Measurements from ENCODE around the gene SUGT1.

Gene SUGT1

DNA sequence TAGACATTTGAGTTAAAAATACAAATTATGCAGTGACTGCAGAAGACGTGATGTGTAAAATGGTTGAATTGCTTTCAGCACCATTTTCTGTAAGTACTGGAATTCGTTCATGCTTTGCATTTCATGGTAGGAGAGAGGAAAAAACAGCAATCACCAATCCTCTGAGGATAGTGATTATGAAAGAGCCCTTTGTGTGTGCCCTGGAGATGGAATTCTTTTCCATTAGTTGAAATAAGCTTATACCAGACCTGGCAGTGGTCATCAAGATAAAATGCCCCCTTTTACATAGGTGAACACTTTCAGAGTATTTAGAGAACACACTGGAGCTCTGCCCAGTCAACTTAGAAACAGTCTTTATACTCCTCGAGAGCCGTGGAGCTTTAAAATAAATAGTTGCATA is 85.3 kb downstream of the SUGT1 start:
- DNase-seq (ENCODE audit: low read depth, low spot score): no peak

DNA sequence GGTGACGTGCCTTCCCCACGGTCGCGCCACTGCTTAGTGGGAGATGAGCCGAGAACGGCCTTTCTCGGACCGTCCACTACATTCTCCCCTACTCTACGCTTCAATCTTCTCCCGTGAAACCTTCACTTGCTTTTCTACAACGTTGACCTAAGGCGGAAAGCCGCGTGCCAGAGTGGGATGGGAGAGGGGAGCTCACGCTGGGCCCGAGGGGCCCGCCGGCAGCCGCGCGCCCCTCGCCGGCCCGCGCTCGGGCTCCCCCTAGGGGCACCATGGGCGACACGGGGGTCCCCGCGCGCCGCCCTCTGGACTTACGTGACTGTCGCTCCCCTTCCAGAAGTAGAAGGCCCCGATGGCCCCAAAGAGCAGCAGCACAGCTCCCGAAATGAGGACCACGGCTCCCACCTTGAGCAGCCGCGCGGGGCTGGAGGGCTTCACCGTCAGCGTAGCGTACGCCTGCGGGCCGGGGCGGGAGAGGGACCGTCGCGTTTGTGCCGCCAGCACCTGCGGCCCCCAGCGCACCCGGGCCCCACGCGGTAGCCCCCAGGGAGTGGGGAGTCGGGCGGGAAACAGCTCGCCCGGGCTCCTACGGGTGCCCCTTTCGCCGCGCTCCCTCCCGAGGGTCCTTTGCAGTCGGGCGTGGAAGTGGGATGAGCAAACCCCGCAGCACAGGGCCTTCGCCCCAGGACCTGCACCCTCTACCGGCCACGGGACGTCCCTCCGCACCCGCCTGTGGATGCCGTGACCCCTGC is 86.3 kb downstream of the SUGT1 start:
- no peak for DNase-seq (ENCODE audit: low read depth, low spot score)

DNA sequence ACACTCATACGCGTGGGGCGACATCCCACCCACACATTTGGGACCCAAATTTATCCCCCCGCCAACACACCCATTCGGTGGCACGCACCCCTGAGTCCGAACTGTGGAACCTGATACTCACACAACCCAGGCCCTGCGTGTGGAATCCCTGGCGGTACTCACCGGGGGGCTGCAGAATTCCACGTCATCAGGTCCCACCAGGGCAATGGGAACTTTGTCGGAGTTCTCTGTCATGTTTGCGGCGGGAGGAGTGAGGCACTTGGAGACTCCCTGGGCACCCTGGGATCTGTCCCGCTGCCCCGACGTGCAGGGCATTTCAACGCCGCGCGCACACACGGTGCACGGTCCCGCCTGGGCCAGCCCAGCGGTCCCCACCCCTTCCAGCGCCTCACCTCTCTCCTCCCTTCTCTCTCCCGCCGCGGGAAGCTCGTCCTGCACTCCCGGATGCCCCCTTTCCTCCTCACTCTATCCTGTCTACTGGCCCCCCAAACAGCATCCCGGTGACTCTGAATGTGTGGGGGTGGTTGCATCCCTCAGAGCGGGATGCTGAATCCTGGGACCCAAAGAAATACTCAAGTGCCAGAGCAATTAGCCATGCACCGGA is 86.9 kb downstream of the SUGT1 start, which contains the start of gene CNMD:
CNMD (minus strand) TSS at position 353 of the 604 bp plus-strand sequence; CDS start at position 234, 119 bp downstream.
- no peak for DNase-seq (ENCODE audit: low read depth, low spot score)

DNA sequence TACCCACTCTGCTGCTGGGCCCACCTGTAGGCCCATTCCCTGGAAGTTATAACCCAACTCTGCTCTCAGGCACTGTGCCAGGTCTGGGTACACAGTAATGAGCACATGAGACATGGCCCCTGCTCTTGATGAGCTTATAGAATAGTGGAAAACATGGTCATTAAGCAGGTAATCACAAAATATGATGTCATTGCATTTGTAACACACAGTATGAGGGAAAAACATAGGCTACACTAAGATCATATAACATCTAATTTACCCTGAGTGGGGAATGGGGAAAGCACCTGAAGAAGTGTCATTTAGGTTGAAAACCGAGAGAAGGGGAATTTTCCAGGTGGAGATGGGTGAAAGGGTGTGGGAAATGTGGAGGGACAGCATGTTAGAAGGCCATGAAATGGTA is 90.9 kb downstream of the SUGT1 start:
- DNase-seq (ENCODE audit: low read depth, low spot score): no peak

DNA sequence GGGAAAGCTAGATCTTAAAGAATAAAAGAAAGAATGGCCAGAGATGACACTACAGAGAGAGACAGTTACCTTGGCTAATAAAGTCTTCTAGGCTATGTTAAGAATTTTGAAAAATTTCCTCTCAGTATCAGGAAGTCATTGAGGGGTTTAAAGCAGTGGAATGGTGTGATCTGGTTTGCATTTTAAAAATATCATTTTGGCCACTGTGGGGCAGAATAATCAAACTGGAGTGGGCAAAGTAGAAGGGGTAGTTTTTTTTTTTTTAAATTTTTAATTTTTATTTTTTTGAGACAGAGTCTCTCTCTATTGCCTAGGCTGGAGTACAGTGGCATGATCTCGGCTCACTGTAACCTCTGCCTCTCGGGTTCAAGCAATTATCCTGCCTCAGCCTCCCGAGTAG is 91.4 kb downstream of the SUGT1 start:
- DNase-seq (ENCODE audit: low read depth, low spot score): no peak

DNA sequence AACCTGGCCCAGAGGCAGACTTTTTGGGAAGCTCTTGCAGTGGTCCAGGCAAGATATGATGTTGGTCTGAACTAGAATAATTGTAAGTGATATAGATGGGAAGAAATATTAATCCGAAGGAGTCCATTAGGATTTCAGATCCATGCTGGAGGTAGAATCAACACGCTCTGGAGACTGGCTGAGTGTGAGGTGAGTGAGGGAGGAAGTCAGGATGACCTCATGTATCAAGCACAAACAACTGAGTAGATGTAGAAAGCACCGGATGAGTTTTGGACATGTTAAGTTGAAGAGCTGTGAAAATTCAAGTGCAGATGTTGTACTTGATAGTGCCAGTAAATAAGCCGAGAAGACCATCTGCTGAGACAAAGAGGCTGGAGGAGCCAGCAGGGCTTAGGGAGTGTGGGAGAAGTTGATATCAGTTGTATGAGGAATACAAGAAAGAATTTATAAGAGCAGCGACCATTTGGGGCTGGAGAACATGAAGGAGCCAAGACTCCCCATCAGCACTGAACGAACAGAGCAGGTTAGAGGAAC is 92.3 kb downstream of the SUGT1 start:
- DNase-seq (ENCODE audit: low read depth, low spot score): no peak

DNA sequence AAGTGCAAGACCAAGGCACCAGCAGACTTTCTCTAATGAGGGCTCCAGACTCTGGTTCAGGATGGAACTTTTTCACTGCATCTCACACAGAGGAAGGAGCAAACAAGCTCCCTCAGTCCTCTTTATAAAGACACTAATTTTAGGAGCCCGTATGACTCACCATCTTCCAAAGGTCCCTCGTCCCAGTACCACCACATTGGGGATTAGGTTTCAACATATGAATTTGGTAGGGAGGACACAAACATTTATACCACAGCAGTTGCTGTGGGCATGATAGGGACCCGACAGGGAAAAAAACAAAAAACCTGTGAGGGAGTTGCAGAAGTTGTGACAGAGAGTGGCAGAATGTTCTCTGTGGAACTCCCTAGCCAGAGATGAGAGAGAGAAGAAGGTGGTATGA is 93.5 kb downstream of the SUGT1 start:
- no peak for DNase-seq (ENCODE audit: low read depth, low spot score)

DNA sequence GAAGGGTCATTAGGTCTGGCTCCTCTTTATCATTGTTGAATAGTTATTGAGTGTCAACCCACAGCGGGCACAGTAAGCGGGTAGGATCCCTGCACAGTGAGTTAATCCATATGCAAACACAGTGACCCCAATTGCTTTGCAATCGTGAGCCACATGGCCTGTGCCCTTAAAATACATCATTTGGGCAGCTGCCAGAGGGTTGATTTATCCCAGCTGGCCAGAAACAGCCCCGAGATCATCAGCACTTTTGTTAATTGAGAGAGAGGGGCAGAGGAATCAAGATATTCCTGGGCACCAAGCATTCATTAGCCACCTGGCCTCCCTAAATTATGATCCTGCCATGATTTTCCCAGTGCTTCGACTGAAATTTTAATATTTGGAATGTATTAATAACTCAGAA is 96.8 kb downstream of the SUGT1 start:
- no peak for DNase-seq (ENCODE audit: low read depth, low spot score)

Data from smooth muscle cell of the brain vasculature (primary cell).